HG03521 (cell line): ENCODE results near the gene RTN4RL1.

Experiments used
- ATAC-seq: cut with Tn5 transposase; IDR thresholded peaks from one replicate; pipeline ENCODE4 v1.9.1; 2021; ENCODE audit warnings: mild to moderate bottlenecking, moderate library complexity; ENCODE audit not compliant: unreplicated experiment

Gene RTN4RL1

DNA sequence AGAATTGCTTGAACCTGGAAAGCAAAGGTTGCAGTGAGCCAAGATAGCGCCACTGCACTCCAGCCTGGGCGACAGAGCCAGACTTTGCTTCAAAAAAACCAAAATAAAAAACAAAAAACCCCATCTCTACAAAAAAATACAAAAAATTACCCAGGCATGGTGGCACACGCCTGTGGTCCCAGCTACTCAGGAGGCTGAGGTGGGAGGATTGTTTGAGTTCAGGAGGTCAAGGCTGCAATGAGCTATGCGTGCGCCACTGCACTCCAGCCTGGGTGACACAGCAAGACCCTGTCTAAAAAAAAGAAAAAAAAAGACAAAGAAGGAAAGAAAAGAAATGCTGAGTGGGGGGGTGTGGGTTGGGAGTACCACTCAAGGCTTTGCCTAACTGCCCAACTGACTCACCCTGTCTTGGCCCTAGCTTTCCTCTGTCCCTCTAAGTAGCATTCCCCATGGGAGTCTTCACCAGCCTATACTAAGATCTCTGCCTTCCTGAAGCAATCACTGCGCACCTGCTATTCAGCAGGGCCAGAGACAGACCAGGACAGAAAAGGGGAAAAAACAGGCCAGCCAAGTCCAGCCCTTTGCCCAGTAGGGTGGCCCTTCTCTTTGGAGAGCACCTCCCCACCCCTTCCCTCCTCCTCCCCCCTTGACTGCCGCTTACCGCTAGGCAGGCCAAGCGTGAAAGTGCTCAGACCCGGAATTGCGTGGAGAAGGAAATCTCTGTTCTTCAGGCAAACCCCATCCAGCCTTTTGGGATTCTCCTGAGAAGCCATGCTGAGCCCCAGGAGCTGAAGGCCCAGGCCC is 45.8 kb downstream of the RTN4RL1 start:
- ATAC-seq, result no peak

DNA sequence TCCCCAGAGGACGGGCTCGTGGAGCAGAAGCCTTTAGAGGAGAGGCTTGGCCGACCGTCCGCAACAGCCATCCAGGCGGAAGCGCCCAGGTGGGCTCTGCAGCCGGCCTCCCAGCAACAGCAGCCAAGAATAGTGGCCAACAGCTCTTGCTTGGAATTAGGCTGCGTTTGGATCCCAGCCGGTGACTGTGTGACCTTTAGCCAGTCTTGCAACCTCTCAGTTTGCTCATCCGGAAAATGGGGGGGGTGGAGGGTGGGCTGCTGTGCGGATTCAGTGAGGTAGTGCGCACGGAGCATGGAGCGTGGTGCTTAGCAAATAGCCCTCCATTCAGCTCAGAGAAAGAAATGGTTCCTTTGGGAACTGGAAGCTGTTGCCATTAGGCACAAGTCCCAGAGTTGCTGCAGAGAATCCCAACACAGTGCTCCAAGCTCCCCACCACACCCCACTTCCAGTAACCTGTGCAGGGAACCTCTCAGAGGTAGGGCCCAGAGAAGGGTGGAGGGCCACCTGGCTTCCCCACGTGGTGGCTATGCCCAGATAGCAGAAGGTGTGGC is 46.7 kb downstream of the RTN4RL1 start:
- no peak for ATAC-seq

DNA sequence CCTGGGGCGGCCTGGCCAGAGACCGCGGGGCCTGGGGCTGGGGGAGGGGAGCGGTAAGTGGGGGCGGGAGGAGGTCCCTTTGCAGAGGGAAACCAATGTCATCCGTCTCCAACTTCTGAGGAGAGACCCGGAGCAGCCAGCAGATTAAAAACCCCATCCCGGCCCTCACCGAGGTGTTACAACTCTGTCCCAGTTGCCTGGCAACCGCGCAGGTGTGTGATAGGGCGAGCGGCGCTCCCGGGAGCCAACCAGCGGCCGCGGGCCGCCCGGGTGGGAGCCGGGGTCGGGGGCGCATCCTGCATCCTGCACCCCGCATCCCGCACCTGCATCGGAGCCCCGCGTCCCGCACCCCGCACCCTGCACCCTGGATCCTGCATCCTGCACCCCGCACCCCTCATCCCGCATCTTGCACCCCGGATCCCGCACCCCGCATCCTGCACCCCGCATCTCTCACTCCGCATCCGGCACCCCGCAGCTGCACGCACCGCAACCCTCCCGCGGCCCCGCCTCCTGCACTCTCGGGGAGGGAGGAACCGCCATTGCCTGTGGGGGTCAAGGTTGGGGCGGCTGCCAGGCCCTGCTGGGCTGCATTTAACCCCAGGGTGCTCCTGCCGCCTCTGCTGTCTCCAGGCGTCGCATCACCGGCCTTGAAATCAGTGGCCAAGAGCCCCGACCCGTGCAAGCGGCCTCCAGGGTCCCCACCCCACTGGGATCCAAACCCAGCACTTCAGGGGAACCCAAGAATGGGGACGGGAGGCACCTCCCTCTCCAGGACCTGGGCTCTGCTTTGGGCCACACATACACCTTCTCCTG is 47.3 kb downstream of the RTN4RL1 start:
- ATAC-seq, result no peak

DNA sequence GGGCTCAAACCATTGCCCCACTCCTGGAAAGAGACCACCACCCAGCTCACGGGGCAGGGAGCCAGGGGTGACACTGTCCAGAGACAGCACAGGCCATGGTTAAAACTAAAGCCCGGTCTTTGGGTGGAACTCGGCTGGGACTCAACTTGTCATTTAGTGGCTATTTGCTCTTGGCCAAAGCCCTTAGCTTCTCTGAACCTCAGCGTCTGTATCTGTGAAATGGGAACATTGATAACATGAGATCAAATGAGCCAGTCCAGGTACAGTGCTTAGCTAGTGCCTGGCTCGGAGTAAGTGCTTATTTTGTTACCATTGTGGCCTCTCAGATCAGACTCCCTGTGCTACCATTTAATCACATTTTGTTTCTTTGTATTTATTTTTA is 48.5 kb downstream of the RTN4RL1 start:
- ATAC-seq, result no peak

DNA sequence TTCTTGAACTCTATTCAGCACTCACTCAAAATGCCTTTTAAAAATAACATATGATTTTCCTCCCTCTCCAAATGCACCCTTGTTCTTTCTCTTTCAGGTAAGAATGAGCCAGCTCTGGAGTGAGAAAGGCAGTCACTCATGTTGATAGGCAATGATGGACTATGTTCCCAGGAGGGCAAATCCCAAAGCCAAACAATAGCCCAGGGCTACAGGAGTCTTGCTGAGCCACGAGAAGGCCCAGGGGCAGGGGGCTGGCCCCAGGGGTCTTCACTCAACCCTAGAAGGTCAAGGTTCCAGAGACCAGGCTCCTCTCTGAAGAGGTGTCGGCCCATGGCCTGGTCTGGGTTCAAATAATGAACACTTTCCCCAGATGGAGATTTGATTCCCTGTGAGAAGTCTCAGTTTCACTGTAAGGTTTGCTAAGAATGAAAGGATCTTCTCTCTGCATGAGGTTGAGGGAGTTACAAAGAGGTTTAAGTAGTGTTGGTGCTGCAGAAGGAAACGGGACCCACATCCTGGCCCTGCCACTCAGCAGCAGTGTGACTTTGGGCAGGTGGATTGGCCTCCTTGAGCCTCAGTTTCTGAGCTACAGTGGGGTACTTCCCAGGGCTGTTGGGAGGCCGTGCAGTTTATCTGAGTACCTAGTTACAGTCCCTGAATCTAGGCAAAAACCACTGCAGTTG is 49.0 kb downstream of the RTN4RL1 start:
- ATAC-seq, result no peak

DNA sequence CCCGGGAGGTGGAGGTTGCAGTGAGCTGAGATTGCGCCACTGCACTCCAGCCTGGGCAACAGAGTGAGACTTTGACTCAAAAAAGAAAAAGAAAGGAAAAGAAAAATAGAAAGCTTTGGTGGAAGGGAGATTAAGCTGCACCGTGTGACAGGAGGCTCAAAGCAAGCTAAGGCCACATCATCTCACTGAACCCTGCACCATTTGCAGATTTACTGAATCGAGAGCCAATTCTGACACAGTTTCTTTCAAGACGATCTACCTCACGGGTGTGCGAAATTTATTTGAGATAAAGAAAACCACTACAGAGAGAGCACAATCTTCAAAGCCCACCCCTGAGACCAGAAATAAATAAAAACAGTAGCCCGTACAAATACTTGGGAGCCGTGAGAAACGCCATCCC is 49.6 kb downstream of the RTN4RL1 start:
- no peak for ATAC-seq

DNA sequence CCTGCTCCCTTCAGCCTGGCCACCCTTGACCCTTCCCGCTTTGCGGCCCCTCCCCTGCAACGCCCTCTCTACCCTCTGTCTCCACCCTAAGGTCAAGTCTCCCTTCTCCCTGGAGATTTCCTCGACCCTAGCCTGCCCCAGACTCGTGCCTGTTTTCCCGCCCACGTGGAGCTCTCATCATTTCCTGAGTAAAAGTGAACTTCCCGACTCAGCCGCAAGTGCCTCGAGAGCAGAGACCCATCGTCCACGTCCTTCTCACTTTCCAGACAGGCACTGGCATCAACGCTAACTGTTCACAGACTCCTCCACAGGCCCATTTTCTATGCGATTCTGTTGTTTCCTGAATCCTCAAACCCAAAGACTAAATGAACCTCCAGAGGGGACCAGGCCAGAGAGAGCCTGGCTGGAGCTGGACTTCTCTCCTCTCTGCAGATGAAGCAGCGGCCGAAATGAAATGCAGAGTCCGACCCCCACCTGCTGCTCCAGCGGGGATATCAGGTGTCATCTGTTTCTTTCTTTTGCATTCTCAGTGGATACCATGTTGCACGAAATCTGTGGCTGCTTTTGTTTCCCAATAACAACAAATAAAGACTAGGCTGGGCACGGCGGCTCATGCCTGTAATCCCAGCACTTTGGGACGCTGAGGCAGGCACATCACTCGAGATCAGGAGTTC is 52.5 kb downstream of the RTN4RL1 start:
- no peak for ATAC-seq

DNA sequence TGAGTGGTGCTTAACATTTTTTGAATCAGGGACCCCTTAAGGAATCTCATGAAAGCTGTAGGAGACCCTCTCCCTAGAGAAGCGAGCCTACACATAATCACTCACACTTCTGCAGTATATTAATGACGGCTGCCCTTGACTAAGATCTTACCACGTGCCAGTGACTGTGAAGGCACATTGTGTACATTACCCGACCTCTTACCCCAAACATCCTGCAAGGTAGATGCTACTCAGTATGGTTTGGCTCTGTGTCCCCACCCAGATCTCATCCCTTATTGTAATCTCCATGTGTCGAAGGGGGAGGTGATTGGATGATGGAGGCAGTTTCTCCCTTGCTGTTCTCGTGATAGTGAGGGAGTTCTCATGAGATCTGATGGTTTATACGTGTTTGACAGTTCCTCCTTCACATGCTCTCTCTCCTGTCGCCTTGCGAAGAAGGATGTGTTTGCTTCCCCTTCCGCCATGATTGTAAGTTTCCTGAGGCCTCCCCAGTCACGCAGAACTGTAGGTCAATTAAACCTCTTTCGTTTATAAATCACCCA is 54.2 kb downstream of the RTN4RL1 start:
- ATAC-seq, result no peak

DNA sequence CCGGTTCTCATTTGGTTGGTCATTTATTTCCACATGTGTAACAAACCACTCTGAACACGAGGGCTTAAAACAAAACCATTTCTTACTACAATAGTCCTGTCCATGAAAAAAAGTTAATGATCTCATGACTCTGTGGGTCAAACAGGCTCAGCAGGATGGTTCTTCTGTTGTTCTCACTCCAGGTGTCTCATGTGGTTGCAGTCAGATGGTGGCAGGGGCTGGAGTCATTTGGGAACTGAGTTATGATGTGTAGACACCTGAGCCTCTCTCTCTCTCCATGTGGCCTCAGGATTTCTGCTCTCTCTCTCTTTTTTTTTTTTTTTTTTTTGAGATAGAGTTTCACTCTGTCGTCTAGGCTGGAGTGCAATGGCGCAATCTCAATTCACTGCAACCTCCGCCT is 55.4 kb downstream of the RTN4RL1 start:
- no peak for ATAC-seq

DNA sequence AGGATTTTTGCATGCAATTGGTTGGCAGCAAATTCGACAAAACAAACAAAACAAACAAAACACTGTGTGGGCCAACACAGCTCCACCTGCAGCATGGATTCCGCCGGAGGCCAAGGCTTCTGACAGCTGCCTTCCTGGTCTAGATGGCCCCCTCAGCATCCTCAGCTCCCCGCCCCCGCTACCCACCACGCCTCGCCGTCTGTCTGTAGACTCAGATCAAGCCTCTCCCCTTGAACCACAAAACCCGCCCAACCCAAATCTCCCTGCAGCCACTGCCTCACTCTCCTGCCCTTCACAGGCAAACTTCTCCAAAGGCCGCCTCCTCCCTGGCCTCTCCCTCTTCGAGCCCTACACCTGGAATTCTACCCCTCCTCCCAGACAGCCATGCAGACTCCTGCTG is 57.9 kb downstream of the RTN4RL1 start:
- ATAC-seq, result no peak

DNA sequence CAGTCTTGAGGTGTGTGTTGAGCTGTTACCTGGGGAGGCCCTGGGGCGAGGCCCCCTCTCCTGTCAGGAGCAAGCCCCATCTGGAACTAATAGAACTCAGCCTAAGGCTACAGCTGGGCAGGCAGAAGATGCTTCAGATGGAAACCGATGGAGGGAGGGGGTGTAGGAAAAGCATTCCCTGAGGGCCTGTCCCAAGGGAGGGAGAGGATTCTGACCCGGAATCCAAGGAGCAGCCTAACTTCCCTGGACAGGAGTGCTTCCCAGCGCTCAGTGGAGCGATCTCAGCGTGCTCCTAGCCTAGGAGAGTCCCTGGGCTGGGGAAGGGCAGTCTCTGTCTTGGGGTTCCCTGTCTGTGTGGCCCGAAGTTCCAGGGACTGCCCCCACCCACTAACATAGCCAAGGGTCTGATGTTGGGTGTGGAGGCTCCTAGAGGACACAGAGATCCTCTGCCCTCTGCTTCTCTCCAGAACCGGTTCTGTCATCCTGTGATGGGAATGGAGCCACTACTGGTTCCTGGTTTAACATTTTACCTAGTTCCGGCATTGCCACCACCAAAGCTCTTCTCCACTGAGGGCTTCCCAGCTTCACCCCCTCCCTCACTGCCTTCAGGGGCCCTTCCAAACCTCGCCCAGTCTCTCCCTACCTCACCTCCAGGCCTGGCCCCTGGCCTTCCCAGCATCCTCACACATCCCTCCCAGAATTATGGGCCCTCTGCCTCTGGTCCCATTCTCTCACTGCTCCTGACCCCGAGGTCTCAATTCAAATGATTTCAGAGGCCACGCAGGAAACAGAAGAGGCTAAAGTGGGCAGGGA is 58.7 kb downstream of the RTN4RL1 start:
- ATAC-seq, result no peak

DNA sequence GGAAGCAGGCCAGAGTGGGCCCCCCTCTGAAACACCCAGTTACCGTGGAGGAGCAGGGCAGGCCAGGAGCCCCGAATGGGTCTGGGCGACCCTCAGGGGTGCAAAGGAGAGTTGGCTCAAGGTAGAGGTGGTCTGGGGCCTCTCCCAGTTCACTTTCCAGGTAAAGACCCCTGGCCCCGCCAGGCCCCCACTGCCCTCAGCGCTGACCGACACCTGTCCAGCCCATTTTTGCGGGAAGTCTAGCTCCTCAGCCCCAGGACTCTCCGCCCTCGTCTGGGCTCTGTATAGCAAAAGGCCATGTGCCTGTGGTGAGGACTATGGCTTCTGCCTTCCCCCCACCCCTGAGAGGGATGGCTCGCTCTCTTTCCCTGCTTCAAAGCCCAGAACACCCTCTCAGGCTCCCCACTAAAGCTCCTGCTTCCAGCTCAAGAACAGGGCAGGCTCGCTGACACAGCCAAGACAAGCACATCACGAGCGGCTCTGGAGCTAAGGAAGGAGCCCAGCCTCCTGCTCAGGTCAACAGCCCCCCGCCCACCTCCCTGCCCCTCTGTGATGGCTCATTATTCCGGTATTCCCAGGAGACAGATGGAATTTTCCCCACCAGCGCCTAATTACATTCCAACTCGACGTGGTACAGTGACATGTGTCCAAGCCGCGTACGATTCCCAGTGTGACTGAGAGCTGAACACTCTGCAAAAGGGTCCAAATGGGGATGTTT is 59.4 kb downstream of the RTN4RL1 start:
- ATAC-seq, result no peak

DNA sequence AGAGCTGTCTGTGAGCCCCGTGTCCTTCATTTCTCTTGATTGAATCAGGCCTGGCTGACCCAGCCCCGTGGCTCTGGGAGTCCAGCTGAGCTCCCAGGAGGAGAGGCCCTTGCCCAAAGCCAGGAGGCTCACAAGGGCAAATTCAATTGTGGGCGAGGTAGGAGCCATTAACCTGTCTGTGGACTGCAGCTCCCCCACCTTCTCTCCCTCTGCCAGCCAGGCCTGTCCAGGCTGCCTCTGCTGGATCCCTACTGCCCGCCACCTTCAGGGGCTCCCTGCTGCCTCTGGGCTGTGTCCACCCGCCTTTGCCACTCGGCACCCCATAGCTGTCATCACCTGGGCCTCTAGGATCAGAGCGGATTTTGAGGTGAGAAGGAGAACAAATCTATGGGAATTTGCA is 61.9 kb downstream of the RTN4RL1 start:
- no peak for ATAC-seq

DNA sequence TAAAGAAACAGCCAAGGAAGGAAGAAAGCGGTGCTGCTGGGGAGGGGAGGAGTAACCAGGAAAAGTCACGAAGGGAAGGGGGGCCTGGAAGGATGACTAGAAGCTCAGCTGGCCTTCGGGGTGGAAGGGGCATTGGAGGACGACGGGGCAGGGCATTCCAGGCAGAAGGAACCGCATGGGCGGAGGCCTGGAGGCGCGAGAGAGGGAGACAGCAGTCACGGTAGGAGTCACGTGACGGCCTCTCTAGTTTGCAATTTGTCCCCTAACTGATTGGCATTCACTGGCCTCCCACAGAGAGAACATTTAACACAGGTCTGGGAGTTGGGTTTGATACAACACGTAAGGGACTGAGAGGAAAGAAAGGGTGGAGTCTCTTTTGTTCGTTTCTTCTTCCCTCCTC is 63.9 kb downstream of the RTN4RL1 start:
- ATAC-seq, result no peak

DNA sequence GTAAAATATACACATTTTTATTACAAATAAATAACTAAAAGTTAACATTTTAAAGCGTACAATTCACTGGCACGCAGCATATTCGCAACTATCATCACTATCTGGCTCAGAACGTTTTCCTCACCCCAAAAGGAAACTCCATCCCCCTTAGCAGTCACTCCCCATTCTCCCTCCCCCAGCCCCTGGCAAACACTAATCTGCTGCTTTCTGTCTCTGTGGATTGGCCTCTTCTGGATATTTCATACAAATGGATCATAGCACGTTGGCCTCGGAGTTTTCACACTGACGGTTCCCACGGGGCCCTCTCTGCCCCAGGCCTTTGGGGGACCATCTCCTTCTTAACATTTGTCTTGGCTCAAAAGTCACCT is 64.6 kb downstream of the RTN4RL1 start:
- no peak for ATAC-seq

DNA sequence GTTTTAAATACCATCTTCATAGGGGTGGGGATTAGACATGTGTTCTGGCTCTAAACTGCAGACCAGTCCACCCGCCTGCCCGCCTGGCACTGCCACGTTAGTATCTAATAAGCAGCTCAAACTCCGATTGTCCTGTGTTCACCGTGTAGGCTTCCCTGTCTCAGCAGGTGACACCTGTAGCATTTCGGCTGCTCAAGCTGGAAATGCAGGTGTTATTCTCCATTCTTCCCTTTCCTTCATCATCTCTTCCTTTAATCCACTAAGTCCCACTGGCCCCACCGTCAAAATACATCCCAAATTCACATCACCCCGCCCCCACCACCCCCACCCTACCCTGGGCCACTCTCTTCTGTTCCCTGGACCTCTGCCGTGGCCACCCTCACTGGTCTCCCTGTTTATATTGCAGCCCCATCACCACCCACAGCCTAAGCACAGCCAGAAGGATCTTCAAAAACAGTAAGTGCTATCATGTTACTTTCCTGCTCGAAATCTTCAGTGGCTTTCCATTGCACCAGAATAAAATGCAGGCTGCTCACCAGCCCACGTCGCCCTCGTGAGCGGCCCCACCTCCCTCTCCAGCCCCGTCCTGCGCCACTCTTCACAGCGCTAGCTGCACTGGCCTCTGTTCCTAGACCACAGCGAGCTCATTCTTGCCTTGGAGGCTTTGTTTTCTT is 65.1 kb downstream of the RTN4RL1 start:
- no peak for ATAC-seq

DNA sequence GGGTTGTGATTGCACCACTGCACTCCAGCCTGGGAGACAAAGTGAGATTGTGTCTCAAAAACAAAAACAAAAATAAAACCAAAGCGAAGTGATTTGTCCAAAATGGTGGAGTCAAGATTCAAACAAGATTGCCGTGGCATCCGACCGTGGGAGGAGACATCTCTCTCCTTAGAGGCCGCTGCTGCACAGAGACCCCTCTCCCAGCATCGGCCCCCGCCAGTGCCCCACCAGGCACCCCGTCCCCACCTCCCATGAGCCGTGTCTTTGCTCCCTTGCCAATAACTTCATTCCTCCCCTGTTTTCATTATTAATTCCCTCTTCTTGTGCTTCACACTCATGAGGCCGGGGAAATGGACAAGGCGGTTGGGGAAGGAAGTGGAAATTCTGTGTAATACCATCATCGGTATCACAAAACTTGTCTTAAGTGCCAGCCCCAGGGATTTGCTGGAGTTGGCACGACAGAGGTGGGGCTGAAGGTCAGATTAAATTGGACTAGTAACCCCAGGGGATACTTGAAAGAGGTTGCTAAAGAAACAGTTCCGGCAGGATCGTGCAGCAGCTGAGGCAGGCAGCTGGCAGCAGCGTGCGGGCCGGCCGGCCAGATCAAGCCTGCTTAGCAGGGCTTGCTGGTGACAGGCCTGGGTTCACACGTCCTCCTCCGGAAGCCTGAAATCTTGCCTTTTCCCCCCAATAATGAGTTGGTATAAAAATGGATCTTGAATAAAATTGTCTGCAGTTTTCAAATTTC is 66.8 kb downstream of the RTN4RL1 start:
- no peak for ATAC-seq

DNA sequence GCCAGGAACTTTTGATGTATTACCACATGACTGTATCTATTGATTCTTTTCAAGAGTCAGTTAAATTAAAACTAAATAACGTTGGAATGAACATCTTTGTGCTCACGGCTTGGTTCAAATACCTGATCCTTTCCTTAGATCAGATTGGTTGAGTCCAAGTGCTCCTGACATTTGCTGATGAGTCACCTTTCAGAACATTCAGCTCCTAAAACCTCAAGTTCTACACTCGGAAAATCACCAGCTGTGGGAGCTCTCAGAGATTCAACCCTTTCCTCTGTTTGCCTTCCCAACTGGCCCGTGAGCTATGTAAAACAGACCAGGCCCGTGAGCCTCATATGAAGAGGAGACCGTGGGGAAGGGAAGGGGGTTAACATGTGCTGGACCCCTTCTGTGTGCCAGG is 68.1 kb downstream of the RTN4RL1 start:
- ATAC-seq, result no peak
